Trophoblast cell (in vitro differentiated cells and primary cell): ENCODE data around the gene LRRFIP2.
"Not testable (repeated sequence)": the region's sequence is repeated elsewhere in the genome, so short reads cannot be mapped to it uniquely, and the experiment has no call there.

ENCODE experiments used
- DNase-seq, 2 donors: peaks; one replicate each; pipeline ENCODE4 v3.0.0-alpha.2; 2016
- H2AFZ ChIP-seq: 2 replicates; pipeline ENCODE4 v1.6.1; 2013; ENCODE audit warnings: low read length, moderate library complexity, mild to moderate bottlenecking; ENCODE audit not compliant: insufficient read depth, poor library complexity
- H2AK5ac ChIP-seq: 2 replicates; pipeline ENCODE4 v1.6.1; 2013; ENCODE audit warnings: mild to moderate bottlenecking, low read length
- H2BK120ac ChIP-seq: 2 replicates; pipeline ENCODE4 v1.6.1; 2013; ENCODE audit warnings: low read length, mild to moderate bottlenecking, moderate library complexity; ENCODE audit not compliant: insufficient read depth, poor library complexity
- H2BK12ac ChIP-seq: 2 replicates; pipeline ENCODE4 v1.6.1; 2013; ENCODE audit warnings: mild to moderate bottlenecking, low read length, moderate library complexity
- H2BK5ac ChIP-seq: 2 replicates; pipeline ENCODE4 v1.6.1; 2013; ENCODE audit warnings: low read length, low read depth, moderate library complexity, mild to moderate bottlenecking; ENCODE audit not compliant: poor library complexity
- H3K14ac ChIP-seq: 2 replicates; pipeline ENCODE4 v1.6.1; 2013; ENCODE audit warnings: mild to moderate bottlenecking, low read length
- H3K18ac ChIP-seq: 2 replicates; pipeline ENCODE4 v1.6.1; 2013; ENCODE audit warnings: mild to moderate bottlenecking, low read length
- H3K23ac ChIP-seq: 2 replicates; pipeline ENCODE4 v1.6.1; 2013; ENCODE audit warnings: low read length
- H3K27ac ChIP-seq: 2 replicates; pipeline ENCODE4 v1.5.1; 2013; ENCODE audit warnings: low read depth, mild to moderate bottlenecking, inconsistent platforms, low read length, moderate library complexity
- H3K27me3 ChIP-seq: 2 replicates; pipeline ENCODE4 v1.6.1; 2013; ENCODE audit warnings: inconsistent platforms, mild to moderate bottlenecking, low read length, moderate library complexity; ENCODE audit not compliant: insufficient read depth
- H3K36me3 ChIP-seq, 2 experiments: 1 replicate in 1 of 2; 2 replicates in 1 of 2; pipeline ENCODE4 v1.6.1; 2013; ENCODE audit warnings: low read length in 2 of 2, mild to moderate bottlenecking in 2 of 2, moderate library complexity in 1 of 2; ENCODE audit not compliant: insufficient read depth in 2 of 2, control insufficient read depth in 1 of 2
- H3K4ac ChIP-seq: 2 replicates; pipeline ENCODE4 v1.6.1; 2013; ENCODE audit warnings: low read depth, mild to moderate bottlenecking, low read length, moderate library complexity
- H3K4me1 ChIP-seq, 2 experiments: 1 replicate in 1 of 2; 2 replicates in 1 of 2; pipeline ENCODE4 v1.6.1; 2013; ENCODE audit warnings: low read length in 2 of 2, mild to moderate bottlenecking in 2 of 2, moderate library complexity in 1 of 2; ENCODE audit not compliant: insufficient read depth in 2 of 2, control insufficient read depth in 1 of 2
- H3K4me2 ChIP-seq: 2 replicates; pipeline ENCODE4 v1.6.1; 2013; ENCODE audit warnings: inconsistent platforms, mild to moderate bottlenecking, low read length, moderate library complexity
- H3K4me3 ChIP-seq: 2 replicates; pipeline ENCODE4 v1.5.1; 2013; ENCODE audit warnings: mild to moderate bottlenecking, low read depth, low read length, inconsistent platforms
- H3K79me1 ChIP-seq: one replicate; pipeline ENCODE4 v1.6.1; 2013; ENCODE audit warnings: low read length
- H3K79me2 ChIP-seq: 2 replicates; pipeline ENCODE4 v1.6.1; 2013; ENCODE audit warnings: low read length, mild to moderate bottlenecking; ENCODE audit not compliant: control insufficient read depth, insufficient read depth, poor library complexity
- H3K9ac ChIP-seq: 2 replicates; pipeline ENCODE4 v1.6.1; 2013; ENCODE audit warnings: mild to moderate bottlenecking, low read length
- H3K9me3 ChIP-seq: 2 replicates; pipeline ENCODE4 v1.6.1; 2013; ENCODE audit warnings: low read depth, mild to moderate bottlenecking, control low read depth, inconsistent platforms, low read length; ENCODE audit not compliant: insufficient read depth
- H4K12ac ChIP-seq: 2 replicates; pipeline ENCODE4 v1.6.1; 2013; ENCODE audit warnings: low read depth, mild to moderate bottlenecking, low read length, moderate library complexity
- H4K8ac ChIP-seq: 2 replicates; pipeline ENCODE4 v1.6.1; 2013; ENCODE audit warnings: low read depth, mild to moderate bottlenecking, low read length, moderate library complexity
- H4K91ac ChIP-seq: one replicate; pipeline ENCODE4 v1.6.1; 2013; ENCODE audit warnings: low read depth, mild to moderate bottlenecking, low read length, moderate library complexity
- WGBS: extraction: QIAGEN DNeasy Blood & Tissue Kit; methylation state at CpG from one replicate; pipeline ENCODE4 v1.1.7; 2013; ENCODE audit warnings: missing lambda C conversion rate; ENCODE audit not compliant: insufficient read length, insufficient coverage; ENCODE audit errors: extremely low coverage; 5-methylcytosine and 5-hydroxymethylcytosine counted together

LRRFIP2 gene

GRCh38 chr3:37042712-37043111 lies 131.7 kb downstream of the LRRFIP2 start:
- H3K27ac ChIP-seq, H4K91ac ChIP-seq, H3K14ac ChIP-seq, H3K9ac ChIP-seq, H2BK5ac ChIP-seq, H3K23ac ChIP-seq, H2BK120ac ChIP-seq, H2AFZ ChIP-seq, H3K27me3 ChIP-seq, H2BK12ac ChIP-seq, H3K4me1 ChIP-seq, H2AK5ac ChIP-seq, H3K79me1 ChIP-seq, H3K4me2 ChIP-seq, H3K18ac ChIP-seq, DNase-seq, H3K4me3 ChIP-seq, H3K4ac ChIP-seq, H3K9me3 ChIP-seq, H4K8ac ChIP-seq, H3K79me2 ChIP-seq, H4K12ac ChIP-seq: not testable (repeated sequence)
- no CpG with 5 or more reads among the region's 3 CpGs for WGBS
- H3K36me3 ChIP-seq: peaks cover 13 to 25% of the 10 kb centered on the region in 2 experiments

DNA sequence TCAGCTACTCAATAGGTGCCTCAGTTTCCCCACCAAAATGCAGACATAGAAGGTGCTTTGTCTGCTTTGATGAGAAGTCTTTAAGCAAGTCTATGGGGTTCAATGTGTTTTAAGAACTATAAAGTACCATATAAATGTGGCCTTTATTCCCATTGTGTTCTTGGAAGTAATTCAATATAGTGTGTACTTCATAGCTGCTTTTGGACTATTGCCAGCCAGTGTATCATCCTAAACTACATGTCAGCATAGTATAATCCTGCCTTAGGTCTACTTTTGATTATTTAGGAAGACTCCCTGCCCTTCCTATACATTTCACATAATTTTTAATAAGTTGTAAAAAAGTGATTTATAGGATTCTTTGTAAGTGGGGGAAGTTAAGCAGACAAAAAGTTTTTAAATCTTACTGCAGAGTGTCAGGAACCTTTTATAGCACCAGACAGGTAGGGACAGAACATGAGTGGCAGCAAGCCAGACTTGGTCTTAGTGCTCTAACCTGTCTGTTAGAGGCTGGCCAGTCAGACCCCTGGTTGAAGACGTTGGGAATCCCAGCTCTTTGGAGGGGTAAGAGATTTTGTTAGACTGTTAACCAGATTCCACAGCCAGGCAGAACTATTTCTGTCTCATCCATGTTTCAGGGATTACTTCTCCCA lies 132.7 kb downstream of the LRRFIP2 start:
- no peak overlapping the region for H3K14ac ChIP-seq
- no peak overlapping the region for H3K18ac ChIP-seq
- H3K36me3 ChIP-seq: peaks cover 15 to 21% of the 10 kb centered on the region in 2 experiments
- no peak overlapping the region for H2BK12ac ChIP-seq
- no peak overlapping the region for H3K4me3 ChIP-seq
- no peaks in the 10 kb centered on the region for H3K4me1 ChIP-seq
- no peak overlapping the region for H3K27ac ChIP-seq
- peak overlapping the region; percentile 17 for H2BK120ac ChIP-seq
- H2BK5ac ChIP-seq: no peak overlapping the region
- no peak overlapping the region for H4K91ac ChIP-seq
- no CpG with 5 or more reads among the region's 1 CpG for WGBS
- H3K79me2 ChIP-seq: no peaks in the 10 kb centered on the region
- DNase-seq: no peak
- no peaks in the 10 kb centered on the region for H3K79me1 ChIP-seq
- no peak overlapping the region for H3K23ac ChIP-seq
- H4K8ac ChIP-seq: no peak overlapping the region
- no peak overlapping the region for H2AK5ac ChIP-seq
- no peak overlapping the region for H3K9ac ChIP-seq
- no peak overlapping the region for H3K4me2 ChIP-seq
- H4K12ac ChIP-seq: no peak overlapping the region
- no peak overlapping the region for H2AFZ ChIP-seq
- no peaks in the 10 kb centered on the region for H3K27me3 ChIP-seq
- no peaks in the 10 kb centered on the region for H3K9me3 ChIP-seq
- H3K4ac ChIP-seq: no peak overlapping the region

DNA sequence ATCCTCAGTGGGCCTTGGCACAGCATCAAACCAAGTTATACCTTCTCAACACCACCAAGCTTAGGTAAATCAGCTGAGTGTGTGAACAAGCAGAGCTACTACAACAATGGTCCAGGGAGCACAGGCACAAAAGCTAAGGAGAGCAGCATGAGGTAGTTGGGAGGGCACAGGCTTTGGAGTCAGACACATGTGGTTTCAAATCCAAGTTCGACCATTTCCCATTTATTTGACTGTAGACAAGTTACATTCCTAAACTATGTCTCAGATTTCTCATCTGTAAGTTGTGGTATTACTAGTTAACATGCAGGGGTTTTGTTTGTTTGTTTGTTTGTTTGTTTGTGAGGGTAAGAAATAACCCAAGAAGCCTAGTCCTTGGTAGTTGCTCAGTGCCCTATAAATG lies 134.2 kb downstream of the LRRFIP2 start:
- H3K23ac ChIP-seq: no peak overlapping the region
- H2BK5ac ChIP-seq: no peak overlapping the region
- H3K14ac ChIP-seq: no peak overlapping the region
- H3K4me3 ChIP-seq: no peak overlapping the region
- H3K9me3 ChIP-seq: peaks cover 2% of the 10 kb centered on the region
- H4K91ac ChIP-seq: no peak overlapping the region
- no peaks in the 10 kb centered on the region for H3K4me1 ChIP-seq
- peaks cover 19 to 27% of the 10 kb centered on the region in 2 experiments for H3K36me3 ChIP-seq
- H3K79me1 ChIP-seq: no peaks in the 10 kb centered on the region
- H3K27ac ChIP-seq: no peak overlapping the region
- no peak overlapping the region for H2BK12ac ChIP-seq
- WGBS: no CpG with 5 or more reads among the region's 1 CpG
- H3K18ac ChIP-seq: no peak overlapping the region
- H3K4ac ChIP-seq: no peak overlapping the region
- no peaks in the 10 kb centered on the region for H3K27me3 ChIP-seq
- DNase-seq: no peak
- no peak overlapping the region for H4K8ac ChIP-seq
- no peak overlapping the region for H2AK5ac ChIP-seq
- no peaks in the 10 kb centered on the region for H3K79me2 ChIP-seq
- H3K4me2 ChIP-seq: no peak overlapping the region
- no peak overlapping the region for H2BK120ac ChIP-seq
- H3K9ac ChIP-seq: no peak overlapping the region
- H4K12ac ChIP-seq: no peak overlapping the region
- no peak overlapping the region for H2AFZ ChIP-seq

GRCh38 chr3:37039161-37039846 lies 135.1 kb downstream of the LRRFIP2 start:
- H3K36me3 ChIP-seq: peaks cover 20 to 26% of the 10 kb centered on the region in 2 experiments
- H3K4me1 ChIP-seq: no peaks in the 10 kb centered on the region
- no peak overlapping the region for H3K23ac ChIP-seq
- H2AFZ ChIP-seq: no peak overlapping the region
- H3K14ac ChIP-seq: no peak overlapping the region
- no peak overlapping the region for H3K4ac ChIP-seq
- peak in 1 of 2 donors; percentile 69 for DNase-seq
- H2AK5ac ChIP-seq: no peak overlapping the region
- no peak overlapping the region for H4K91ac ChIP-seq
- H3K27me3 ChIP-seq: no peaks in the 10 kb centered on the region
- no peak overlapping the region for H3K4me2 ChIP-seq
- no peak overlapping the region for H4K8ac ChIP-seq
- no peak overlapping the region for H2BK12ac ChIP-seq
- H3K27ac ChIP-seq: no peak overlapping the region
- H3K9me3 ChIP-seq: peaks cover 2% of the 10 kb centered on the region
- H4K12ac ChIP-seq: no peak overlapping the region
- H2BK5ac ChIP-seq: no peak overlapping the region
- no CpG with 5 or more reads among the region's 1 CpG for WGBS
- no peak overlapping the region for H3K9ac ChIP-seq
- no peak overlapping the region for H3K4me3 ChIP-seq
- no peaks in the 10 kb centered on the region for H3K79me1 ChIP-seq
- H3K79me2 ChIP-seq: no peaks in the 10 kb centered on the region
- H2BK120ac ChIP-seq: no peak overlapping the region
- H3K18ac ChIP-seq: no peak overlapping the region
